GM12872 (cell line): ENCODE data around the gene NELL2.

Experiments
- TF ChIP-seq, protein P1 (sequence below): IDR thresholded peaks from 3 replicates; pipeline ENCODE4 v1.5.1; 2011; ENCODE audit warnings: low read depth, mild to moderate bottlenecking, low read length, moderate library complexity; ENCODE audit not compliant: insufficient read depth

NELL2 gene

GRCh38 chr12:44881197-44881596, 5.1 kb upstream of the NELL2 start:
- TF ChIP-seq, protein P1, sequence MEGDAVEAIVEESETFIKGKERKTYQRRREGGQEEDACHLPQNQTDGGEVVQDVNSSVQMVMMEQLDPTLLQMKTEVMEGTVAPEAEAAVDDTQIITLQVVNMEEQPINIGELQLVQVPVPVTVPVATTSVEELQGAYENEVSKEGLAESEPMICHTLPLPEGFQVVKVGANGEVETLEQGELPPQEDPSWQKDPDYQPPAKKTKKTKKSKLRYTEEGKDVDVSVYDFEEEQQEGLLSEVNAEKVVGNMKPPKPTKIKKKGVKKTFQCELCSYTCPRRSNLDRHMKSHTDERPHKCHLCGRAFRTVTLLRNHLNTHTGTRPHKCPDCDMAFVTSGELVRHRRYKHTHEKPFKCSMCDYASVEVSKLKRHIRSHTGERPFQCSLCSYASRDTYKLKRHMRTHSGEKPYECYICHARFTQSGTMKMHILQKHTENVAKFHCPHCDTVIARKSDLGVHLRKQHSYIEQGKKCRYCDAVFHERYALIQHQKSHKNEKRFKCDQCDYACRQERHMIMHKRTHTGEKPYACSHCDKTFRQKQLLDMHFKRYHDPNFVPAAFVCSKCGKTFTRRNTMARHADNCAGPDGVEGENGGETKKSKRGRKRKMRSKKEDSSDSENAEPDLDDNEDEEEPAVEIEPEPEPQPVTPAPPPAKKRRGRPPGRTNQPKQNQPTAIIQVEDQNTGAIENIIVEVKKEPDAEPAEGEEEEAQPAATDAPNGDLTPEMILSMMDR = no peak

DNA sequence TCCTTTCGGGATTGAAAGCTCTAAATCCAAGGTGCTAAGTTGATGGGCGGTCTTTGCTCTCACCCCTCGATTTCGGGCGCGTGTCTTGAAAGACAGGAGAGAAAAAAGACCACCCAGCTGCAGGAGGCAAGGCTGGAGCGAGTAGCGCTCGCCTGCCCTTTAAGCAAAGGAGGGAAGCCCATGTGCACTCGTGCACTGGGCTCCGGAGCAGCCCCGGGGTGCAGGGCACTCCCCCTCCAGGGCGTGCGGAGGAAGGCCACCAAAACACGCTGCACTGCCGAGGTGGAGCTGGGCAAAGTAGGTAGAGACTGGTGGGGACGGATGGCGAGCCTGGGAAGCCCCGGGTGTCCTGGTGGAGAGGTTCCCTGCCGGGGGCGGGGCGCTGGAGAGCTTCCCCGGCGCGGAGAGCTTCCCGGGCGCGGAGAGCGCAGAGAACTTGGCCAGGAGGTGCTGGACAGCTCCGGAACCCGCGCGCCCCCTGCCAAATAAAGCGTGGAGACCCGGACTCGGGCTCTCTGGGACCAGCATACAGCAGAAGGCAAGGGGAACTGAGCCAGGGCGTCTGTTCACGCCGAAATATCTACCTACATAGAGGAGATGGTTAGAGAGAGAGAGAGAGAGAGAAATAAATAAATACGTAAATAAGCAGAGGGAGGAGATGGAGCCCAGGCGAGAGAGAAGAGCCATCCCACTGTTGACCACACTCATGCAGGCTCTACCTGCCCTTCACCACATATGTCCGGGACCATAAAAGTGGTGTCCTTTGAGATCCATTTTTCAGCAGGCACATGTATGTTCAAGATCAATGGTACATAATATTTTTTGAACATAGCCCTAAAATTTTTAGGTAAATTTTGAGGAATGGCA, 662 bp upstream of the NELL2 start:
- TF ChIP-seq, protein P1 = no peak

- TF ChIP-seq, protein P1 = no peak
Observed at GRCh38 chr12:44875417-44875953, 630 bp downstream of the NELL2 start.

- TF ChIP-seq, protein P1 = no peak
Observed at GRCh38 chr12:44874981-44875416, 1.1 kb downstream of the NELL2 start.

DNA sequence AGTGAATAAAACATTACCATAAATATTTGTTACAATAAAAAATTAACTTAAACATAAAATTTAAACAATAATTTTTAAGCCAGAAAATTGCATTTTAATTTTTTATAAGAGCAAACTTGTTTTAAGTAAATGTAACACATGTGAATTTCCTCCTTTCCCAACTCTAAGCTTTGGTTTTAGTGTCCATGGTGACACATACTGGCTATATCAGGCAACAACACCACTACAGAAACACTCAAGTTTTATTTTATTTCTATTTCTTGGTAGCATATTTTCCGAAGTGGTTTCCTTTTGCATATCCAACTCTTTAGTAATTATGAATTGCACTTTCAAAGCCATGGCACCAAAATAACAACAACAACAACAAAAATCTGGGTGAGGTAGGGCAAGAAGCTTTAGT, 2.2 kb downstream of the NELL2 start:
- TF ChIP-seq, protein P1 = 0 out of 3 replicates have a peak, but pooled peaks have one; percentile 6

- TF ChIP-seq, protein P1 = no peak
Observed at GRCh38 chr12:44869503-44869902, 6.6 kb downstream of the NELL2 start.

- TF ChIP-seq, protein P1 = no peak
Observed at GRCh38 chr12:44863867-44864266, 12.2 kb downstream of the NELL2 start.
